SJCRH30 (cell line): ENCODE measurements around the gene TMEM240. TPM values are rescaled to one million over a fixed set of nuclear protein-coding genes. Genes with fewer than 3 reads are reported as not detected.
A peak's percentile ranks its signal among the peaks of the same experiment; 100 is the strongest.

Experiments used
- DNase-seq, 2 experiments: peaks; one replicate each; pipeline ENCODE4 v3.0.0-alpha.2; 2015 to 2020
- H3K27ac ChIP-seq: fragments of 250-450 bp; sonication (Bioruptor Pico); 2 replicates; pipeline ENCODE4 v1.5.1; 2020; ENCODE audit warnings: mild to moderate bottlenecking, moderate library complexity
- H3K27me3 ChIP-seq: fragments of 250-450 bp; sonication (Bioruptor Pico); 2 replicates; pipeline ENCODE4 v1.5.1; 2020; ENCODE audit warnings: mild to moderate bottlenecking, moderate library complexity
- H3K36me3 ChIP-seq: fragments of 250-450 bp; sonication (Bioruptor Pico); 2 replicates; pipeline ENCODE4 v1.5.1; 2020; ENCODE audit warnings: mild to moderate bottlenecking, moderate library complexity
- H3K4me1 ChIP-seq: fragments of 250-450 bp; sonication (Bioruptor Pico); 2 replicates; pipeline ENCODE4 v1.5.1; 2020; ENCODE audit warnings: mild to moderate bottlenecking, moderate library complexity
- H3K4me3 ChIP-seq: fragments of 250-450 bp; sonication (Bioruptor Pico); 2 replicates; pipeline ENCODE4 v1.5.1; 2020; ENCODE audit warnings: mild to moderate bottlenecking, moderate library complexity
- H3K9me3 ChIP-seq: fragments of 250-450 bp; sonication (Bioruptor Pico); replicated peaks from 2 replicates; pipeline ENCODE4 v1.5.1; 2020; ENCODE audit warnings: mild to moderate bottlenecking, moderate library complexity
- total RNA-seq: library from RNA; depleted of rRNA; stranded (reverse); fragments of >200 nt; shearing (Covaris generic); gene quantifications from 2 replicates; pipeline ENCODE4 v1.2.3, GENCODE V29; 2014; rRNA removed

The TMEM240 gene
- 1.5 and 1.9 TPM in 2 replicates for total RNA-seq

GRCh38 chr1:1540090-1540817 is at the start of gene TMEM240:
TSS of gene TMEM240 (minus strand) at chr1:1540624. CDS start at chr1:1540346, 278 bp downstream.
- no peaks in the 10 kb centered on the region; the same call in 1 of the 2 replicates for H3K9me3 ChIP-seq
- H3K4me3 ChIP-seq: no peak within 1 kb of the TSS
- H3K27ac ChIP-seq: no peak within 1 kb of the TSS
- DNase-seq: no peak
- H3K36me3 ChIP-seq: peaks cover 51% of the 10 kb centered on the region
- H3K4me1 ChIP-seq: no peaks in the 10 kb centered on the region
- H3K27me3 ChIP-seq: no peaks in the 10 kb centered on the region

- no peaks in the 10 kb centered on the region for H3K36me3 ChIP-seq
- no peaks in the 10 kb centered on the region for H3K4me1 ChIP-seq
- no peak for DNase-seq
- H3K4me3 ChIP-seq: no peak overlapping the region
- H3K9me3 ChIP-seq: no peaks in the 10 kb centered on the region
- H3K27ac ChIP-seq: no peak overlapping the region
- H3K27me3 ChIP-seq: peaks cover 37% of the 10 kb centered on the region
Observed at GRCh38 chr1:1583347-1584010, 43.1 kb upstream of the TMEM240 start.

- no peak overlapping the region for H3K4me3 ChIP-seq
- no peaks in the 10 kb centered on the region for H3K9me3 ChIP-seq
Observed at GRCh38 chr1:1582585-1583346, 42.3 kb upstream of the TMEM240 start.

DNA sequence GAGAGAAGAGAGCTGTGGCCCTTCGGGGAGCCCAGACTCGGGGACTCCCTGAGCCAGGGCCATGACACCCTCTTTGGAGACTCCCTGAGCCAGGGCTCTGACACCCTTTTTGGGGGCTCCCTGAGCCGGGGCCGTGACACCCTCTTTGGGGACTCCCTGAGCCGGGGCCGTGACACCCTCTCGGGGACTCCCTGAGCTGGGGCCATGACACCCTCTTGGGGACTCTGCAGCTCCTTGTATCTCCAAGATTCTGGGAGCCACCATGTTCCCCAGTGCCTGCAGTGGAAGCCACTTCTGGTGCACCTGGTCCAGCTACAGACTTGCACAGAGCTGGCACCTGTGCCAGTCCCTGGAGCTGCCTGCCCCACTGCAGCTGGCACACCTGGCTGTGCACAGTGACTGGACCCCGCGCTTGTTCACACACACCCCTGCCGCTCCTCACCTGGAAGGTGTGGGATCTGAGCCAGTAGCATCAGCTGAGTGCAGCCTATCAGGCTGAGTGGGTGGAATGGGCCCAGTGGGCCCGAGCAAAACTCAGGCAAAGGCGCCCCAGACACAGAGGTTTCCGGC is 38.0 kb upstream of the TMEM240 start:
- Histone ChIP-seq H3K4me1 (peaks cover 6% of the 10 kb centered on the region), H3K27ac (no peak overlapping the region), H3K4me3 (no peak overlapping the region), H3K27me3 (peaks cover 22% of the 10 kb centered on the region), H3K36me3 (peaks cover 6% of the 10 kb centered on the region; the same call in 1 of the 2 replicates), H3K9me3 (no peaks in the 10 kb centered on the region)
- DNase-seq: no peak

More at GRCh38 chr1:1582585-1583346, 42.3 kb upstream of the TMEM240 start:
- Histone ChIP-seq H3K27me3 (peaks cover 37% of the 10 kb centered on the region), H3K27ac (no peak overlapping the region), H3K36me3 (no peaks in the 10 kb centered on the region), H3K4me1 (no peaks in the 10 kb centered on the region)
- no peak for DNase-seq

DNA sequence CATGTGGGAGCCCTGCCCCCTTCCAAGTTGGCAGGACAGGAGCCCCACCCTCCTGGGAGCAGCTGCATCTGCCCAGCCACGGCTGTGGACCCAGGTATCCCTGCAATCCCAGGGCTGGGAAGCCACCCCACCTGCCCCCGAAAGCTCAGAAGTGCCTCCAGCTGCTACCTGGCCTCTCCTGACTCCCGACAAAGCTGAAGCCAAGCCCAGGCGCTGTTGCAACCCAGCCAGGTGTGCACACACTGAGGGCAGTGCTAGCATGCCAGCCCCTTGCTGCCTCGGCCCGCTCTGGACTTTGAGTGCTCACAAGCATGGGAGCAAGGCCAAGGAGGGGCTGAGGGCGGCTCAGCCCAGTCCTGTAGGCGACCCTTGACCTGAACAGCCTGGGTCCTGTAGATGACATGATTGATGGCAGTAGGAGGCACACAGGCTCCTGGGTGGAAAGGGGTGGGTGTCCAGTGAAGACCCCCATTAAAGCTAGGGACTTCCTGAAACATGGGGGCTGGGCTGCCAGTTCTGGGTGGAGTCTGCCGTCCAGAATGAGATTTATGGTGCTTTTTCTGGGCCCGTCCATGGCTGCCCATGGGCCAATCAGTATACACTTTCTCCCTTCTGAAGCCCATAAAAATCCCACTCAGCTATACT is 37.1 kb upstream of the TMEM240 start:
- Histone ChIP-seq H3K4me3 (no peak overlapping the region), H3K27me3 (peaks cover 22% of the 10 kb centered on the region), H3K36me3 (peaks cover 12% of the 10 kb centered on the region), H3K4me1 (peaks cover 6% of the 10 kb centered on the region), H3K9me3 (no peaks in the 10 kb centered on the region), H3K27ac (no peak overlapping the region)
- no peak for DNase-seq

DNA sequence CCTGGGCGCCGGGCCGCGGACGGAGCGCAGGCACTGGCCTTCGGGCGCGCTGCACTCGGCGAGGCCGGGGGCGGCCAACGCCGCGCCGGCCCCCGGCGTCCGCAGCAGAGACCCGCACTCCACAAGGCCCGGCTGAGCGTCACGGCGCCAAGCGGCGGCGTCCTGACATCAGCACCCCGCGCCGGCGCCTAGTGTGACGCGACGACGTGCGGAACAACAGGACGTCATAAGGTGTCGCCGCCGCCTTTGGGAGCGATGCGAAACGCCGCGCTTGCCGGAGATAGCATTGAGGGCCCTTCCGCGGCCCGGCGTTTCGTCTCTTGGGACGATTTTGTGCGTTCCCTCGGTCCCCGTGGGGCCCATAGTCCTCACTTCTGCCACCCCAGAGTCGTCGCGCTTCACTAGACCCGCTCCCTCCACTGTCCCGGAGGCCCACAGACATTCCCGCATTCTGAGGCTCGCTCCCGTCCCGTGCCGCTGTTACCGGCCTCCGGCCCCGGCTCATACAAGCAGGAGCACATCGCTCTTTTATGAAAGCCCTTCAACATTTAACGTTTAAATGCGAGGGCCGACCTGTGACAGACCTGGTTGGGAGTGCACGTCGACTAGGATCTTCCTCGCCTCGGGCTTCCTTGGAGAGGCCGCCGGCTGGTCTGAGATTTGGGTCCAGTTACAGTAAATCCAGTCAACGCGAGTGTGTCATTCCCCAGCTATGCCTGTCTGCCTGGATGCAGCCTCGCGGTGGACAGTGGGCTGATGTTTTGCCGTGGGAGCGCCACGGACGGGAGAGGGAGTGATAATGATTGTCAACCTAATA is 34.5 kb upstream of the TMEM240 start, which contains the start of gene SSU72:
SSU72 (minus strand) TSS at position 143 of the 817 bp plus-strand sequence. CDS start 306 bp downstream, outside the sequence.
- peak within 1 kb of the TSS; percentile 98 for H3K27ac ChIP-seq
- H3K4me3 ChIP-seq: peak within 1 kb of the TSS; percentile 96
- no peaks in the 10 kb centered on the region for H3K9me3 ChIP-seq
- H3K27me3 ChIP-seq: peaks cover 4% of the 10 kb centered on the region
- peaks cover 23% of the 10 kb centered on the region for H3K36me3 ChIP-seq
- DNase-seq: peak; percentile 96
- peaks cover 7% of the 10 kb centered on the region for H3K4me1 ChIP-seq

GRCh38 chr1:1573843-1574720 is 33.7 kb upstream of the TMEM240 start:
- Histone ChIP-seq H3K9me3 (no peaks in the 10 kb centered on the region), H3K27ac (peak overlapping the region; percentile 98), H3K36me3 (peaks cover 32% of the 10 kb centered on the region), H3K4me1 (peaks cover 15% of the 10 kb centered on the region), H3K4me3 (peak overlapping the region; percentile 96), H3K27me3 (no peaks in the 10 kb centered on the region)
- DNase-seq: peak; percentile 69 to 76

DNA sequence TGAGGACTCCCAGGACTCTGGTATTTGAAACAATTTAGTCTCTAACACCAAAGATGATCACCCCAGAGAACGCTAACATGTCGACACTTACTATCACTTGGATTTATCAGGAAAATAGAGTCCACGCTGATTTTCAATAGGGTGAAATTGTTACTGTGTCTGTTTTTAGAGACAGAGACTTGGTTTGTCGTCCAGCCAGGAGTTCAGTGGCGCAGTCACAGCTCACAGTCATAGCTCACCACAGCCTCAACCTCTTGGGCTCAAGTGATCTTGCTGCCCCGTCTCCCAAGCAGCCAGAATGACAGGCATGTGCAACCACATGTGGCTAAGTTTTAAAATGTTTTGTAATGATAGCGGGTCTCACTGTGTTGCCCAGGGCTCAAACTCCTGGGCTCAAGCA is 28.9 kb upstream of the TMEM240 start:
- Histone ChIP-seq H3K9me3 (no peaks in the 10 kb centered on the region), H3K36me3 (peaks cover 55% of the 10 kb centered on the region), H3K4me3 (no peak overlapping the region), H3K27ac (peak overlapping the region; percentile 99), H3K27me3 (no peaks in the 10 kb centered on the region), H3K4me1 (peaks cover 45% of the 10 kb centered on the region)
- no peak for DNase-seq

DNA sequence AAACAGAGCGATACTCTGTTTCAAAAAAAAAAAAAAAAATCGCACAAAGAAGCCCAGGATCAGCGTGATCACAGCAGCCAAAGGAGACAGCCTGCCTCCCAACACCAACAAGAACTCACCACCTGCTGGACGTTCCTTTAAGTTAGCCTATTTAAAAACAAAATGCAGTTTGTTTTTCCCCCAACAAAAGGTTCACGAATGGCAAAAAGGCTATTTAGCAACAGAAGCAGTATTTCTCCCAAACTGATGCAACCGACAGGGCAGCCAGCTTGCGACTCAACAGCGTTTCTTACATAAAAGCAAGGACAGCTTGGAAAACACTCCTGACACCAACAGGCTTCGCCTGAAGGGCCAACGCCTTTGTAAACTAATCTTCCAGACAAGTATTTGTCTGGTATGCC is 27.5 kb upstream of the TMEM240 start:
- H3K4me1 ChIP-seq: peaks cover 48% of the 10 kb centered on the region
- H3K9me3 ChIP-seq: no peaks in the 10 kb centered on the region
- peaks cover 61% of the 10 kb centered on the region for H3K36me3 ChIP-seq
- H3K27me3 ChIP-seq: no peaks in the 10 kb centered on the region
- peak; percentile 75 to 83 for DNase-seq
- peak overlapping the region; percentile 99 for H3K27ac ChIP-seq
- peak overlapping the region; percentile 10 for H3K4me3 ChIP-seq

- Histone ChIP-seq H3K27me3 (no peaks in the 10 kb centered on the region), H3K27ac (peak overlapping the region; percentile 99), H3K4me1 (peaks cover 48% of the 10 kb centered on the region), H3K36me3 (peaks cover 61% of the 10 kb centered on the region), H3K9me3 (no peaks in the 10 kb centered on the region), H3K4me3 (peak overlapping the region; percentile 18)
- peak; percentile 97 to 99 for DNase-seq
Observed at GRCh38 chr1:1567152-1567875, 26.9 kb upstream of the TMEM240 start.

GRCh38 chr1:1565340-1565739 is 24.9 kb upstream of the TMEM240 start:
- DNase-seq: no peak
- peaks cover 48% of the 10 kb centered on the region for H3K4me1 ChIP-seq
- H3K4me3 ChIP-seq: no peak overlapping the region
- peak overlapping the region; percentile 99 for H3K27ac ChIP-seq
- H3K36me3 ChIP-seq: peaks cover 73% of the 10 kb centered on the region
- H3K9me3 ChIP-seq: no peaks in the 10 kb centered on the region
- H3K27me3 ChIP-seq: no peaks in the 10 kb centered on the region

GRCh38 chr1:1564268-1564667 is 23.8 kb upstream of the TMEM240 start:
- H3K4me3 ChIP-seq: no peak overlapping the region
- H3K27ac ChIP-seq: no peak overlapping the region
- peaks cover 47% of the 10 kb centered on the region for H3K4me1 ChIP-seq
- H3K36me3 ChIP-seq: peaks cover 74% of the 10 kb centered on the region
- H3K9me3 ChIP-seq: no peaks in the 10 kb centered on the region
- no peak for DNase-seq
- no peaks in the 10 kb centered on the region for H3K27me3 ChIP-seq
